HCT116 (cell line): ENCODE measurements around the gene DGKZ. TPM values are rescaled to one million over a fixed set of nuclear protein-coding genes. Genes with fewer than 3 reads are reported as not detected.

ENCODE experiments used
- ATAC-seq: fragments of 200-7000 bp; cut with Tn5 transposase; 2 replicates; pipeline ENCODE4 v1.9.1; 2020; ENCODE audit warnings: mild to moderate bottlenecking, moderate library complexity
- BruUV-seq: library from RNA; stranded (reverse); fragments of 400-500 nt; replicated peaks from 2 replicates; lab custom pipeline; 2021; lab: Mats Ljungman, UMichigan
- CTCF ChIA-PET: fragments of 300-600 bp; sonication (Branson Sonifier 250); formaldehyde crosslinking; loops from one replicate; lab custom pipeline; 2021; ENCODE audit warnings: antibody characterized with exemption; lab: Charles Lee
- POLR2A ChIA-PET: fragments of 300-600, 350-600 bp; sonication (Branson Sonifier 250); formaldehyde crosslinking; loops from one replicate; lab custom pipeline; 2021; ENCODE audit warnings: antibody characterized with exemption; lab: Charles Lee
- RAD21 ChIA-PET, 2 experiments: fragments of 300-600 bp; sonication (Branson Sonifier 250); formaldehyde crosslinking; loops; one replicate each; lab custom pipeline; 2023; ENCODE audit warnings: low total read pairs in 2 of 2; ENCODE audit not compliant: uncharacterized antibody in 2 of 2, unreplicated experiment in 2 of 2, low non-redundant PET in 1 of 2; lab: Charles Lee
- DNase-seq: peaks from one replicate; pipeline ENCODE4 v3.0.0-alpha.2; 2010; ENCODE audit warnings: low read depth, low spot score
- H2AFZ ChIP-seq: fragments of 200-600 bp; shearing (Covaris generic), sonication (generic); 2 replicates; pipeline ENCODE4 v1.6.1; 2017; ENCODE audit warnings: low read depth, mixed run types, mixed read lengths, antibody characterized with exemption, low read length; ENCODE audit not compliant: poor library complexity, severe bottlenecking
- H3K27ac ChIP-seq: 2 replicates; pipeline ENCODE4 v1.5.1; 2012; ENCODE audit warnings: low read depth, low read length
- H3K27me3 ChIP-seq: fragments of 200-600 bp; sonication (generic); 2 replicates; pipeline ENCODE4 v1.6.1; 2016; ENCODE audit warnings: mixed run types, low read length, mixed read lengths; ENCODE audit not compliant: insufficient read depth
- H3K36me3 ChIP-seq, 2 experiments: fragments of 200-500 bp in 1 of 2; fragments of 200-600 bp in 1 of 2; sonication (Bioruptor generic) in 1 of 2; sonication (generic) in 1 of 2; 2 replicates each; pipeline versions ENCODE4 v1.5.1 to v1.6.1; 2014 to 2016; ENCODE audit warnings: low read length in 2 of 2, inconsistent platforms in 1 of 2, mixed read lengths in 1 of 2, mixed run types in 1 of 2; ENCODE audit not compliant: insufficient read depth in 2 of 2, control insufficient read depth in 1 of 2
- H3K4me1 ChIP-seq, 2 experiments: fragments of 200-600 bp in 1 of 2; sonication (generic) in 1 of 2; 2 replicates each; pipeline versions ENCODE4 v1.5.1 to v1.6.1; 2012 to 2017; ENCODE audit warnings: low read length in 2 of 2, inconsistent platforms in 1 of 2, mild to moderate bottlenecking in 1 of 2, mixed read lengths in 1 of 2, mixed run types in 1 of 2, moderate library complexity in 1 of 2; ENCODE audit not compliant: insufficient read depth in 2 of 2, control insufficient read depth in 1 of 2
- H3K4me2 ChIP-seq: fragments of 200-600 bp; sonication (generic); 2 replicates; pipeline ENCODE4 v1.6.1; 2017; ENCODE audit warnings: mixed run types, low read length, mixed read lengths
- H3K4me3 ChIP-seq, 2 experiments: fragments of 200-600 bp in 1 of 2; sonication (generic) in 1 of 2; replicated peaks in 1 of 2; 2 replicates each; pipeline ENCODE4 v1.5.1; 2011 to 2016; ENCODE audit warnings: low read length in 2 of 2, control low read depth in 1 of 2, low read depth in 1 of 2, mild to moderate bottlenecking in 1 of 2, mixed read lengths in 1 of 2, mixed run types in 1 of 2
- H3K79me2 ChIP-seq: fragments of 200-600 bp; sonication (generic); 2 replicates; pipeline ENCODE4 v1.6.1; 2017; ENCODE audit warnings: mild to moderate bottlenecking, mixed run types, low read length, moderate library complexity, mixed read lengths; ENCODE audit not compliant: insufficient read depth
- H3K9ac ChIP-seq: fragments of 200-600 bp; sonication (generic); 2 replicates; pipeline ENCODE4 v1.6.1; 2016; ENCODE audit warnings: low read length, mixed read lengths
- H3K9me2 ChIP-seq: fragments of 200-600 bp; sonication (generic), shearing (Covaris generic); 2 replicates; pipeline ENCODE4 v1.6.1; 2017; ENCODE audit warnings: mixed run types, mild to moderate bottlenecking, moderate library complexity; ENCODE audit not compliant: insufficient read depth
- H3K9me3 ChIP-seq, 2 experiments: fragments of 200-500 bp in 1 of 2; fragments of 200-600 bp in 1 of 2; sonication (Bioruptor generic) in 1 of 2; sonication (generic) in 1 of 2; 2 replicates each; pipeline ENCODE4 v1.6.1; 2014 to 2017; ENCODE audit warnings: low read length in 2 of 2, mixed read lengths in 2 of 2, inconsistent platforms in 1 of 2, low read depth in 1 of 2, mild to moderate bottlenecking in 1 of 2, mixed run types in 1 of 2, moderate library complexity in 1 of 2; ENCODE audit not compliant: control insufficient read depth in 1 of 2, insufficient read depth in 1 of 2
- H4K20me1 ChIP-seq: fragments of 200-600 bp; sonication (generic), shearing (Covaris generic); 2 replicates; pipeline ENCODE4 v1.6.1; 2017; ENCODE audit warnings: mixed run types, mild to moderate bottlenecking, moderate library complexity; ENCODE audit not compliant: insufficient read depth
- CEBPB ChIP-seq: IDR thresholded peaks from 2 replicates; pipeline ENCODE4 v1.6.1; 2012; ENCODE audit warnings: low read depth
- EGR1 ChIP-seq: IDR thresholded peaks from 2 replicates; pipeline ENCODE4 v1.6.1; 2012; ENCODE audit warnings: low read depth
- EZH2 ChIP-seq: fragments of 200-600 bp; sonication (generic); IDR thresholded peaks from 2 replicates; pipeline ENCODE4 v1.6.1; 2017; ENCODE audit warnings: antibody characterized with exemption, mixed run types
- REST ChIP-seq: IDR thresholded peaks from 2 replicates; pipeline ENCODE4 v1.6.1; 2012; ENCODE audit warnings: low read depth
- SIN3A ChIP-seq: IDR thresholded peaks from 2 replicates; pipeline ENCODE4 v1.6.1; 2012; ENCODE audit warnings: low read depth
- SP1 ChIP-seq: IDR thresholded peaks from 2 replicates; pipeline ENCODE4 v1.6.1; 2012; ENCODE audit warnings: low read depth
- intact Hi-C: fragments of 100-400 bp; cut with micrococcal nuclease; formaldehyde crosslinking; loops from 2 replicates; pipeline ENCODE4 v1.10.0; 2022
- total RNA-seq: library from RNA; stranded (reverse); gene quantifications from one replicate; pipeline ENCODE4 v1.2.1, GENCODE V29; 2021; ENCODE audit not compliant: unreplicated experiment
- TF ChIP-seq, protein P1 (sequence below): IDR thresholded peaks from 2 replicates; pipeline ENCODE4 v1.6.1; 2012

DGKZ gene
- total RNA-seq, 1 experiment from 2014 or later = 70.2 TPM

DNA sequence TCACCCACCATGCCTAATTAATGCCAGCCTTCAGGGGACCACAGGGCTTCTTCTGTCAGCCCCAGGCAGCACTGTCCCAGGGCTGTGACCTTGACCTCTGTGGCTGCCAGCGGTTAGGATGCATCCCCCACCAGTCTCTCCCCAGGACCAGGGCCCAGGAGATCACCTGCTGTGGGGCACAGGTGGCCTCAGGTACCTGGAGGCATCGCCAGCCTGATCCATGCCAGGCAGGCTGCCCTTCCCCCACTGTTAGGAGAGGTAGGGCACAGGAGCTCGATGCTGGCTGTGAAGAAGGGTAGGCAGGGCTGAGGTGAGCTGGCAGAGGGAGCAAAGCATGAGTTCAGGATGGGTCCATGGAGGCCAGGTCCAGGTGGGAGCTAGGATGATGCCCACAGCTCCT lies 17.5 kb downstream of the DGKZ start:
- H3K4me1 ChIP-seq = peaks cover 20 to 59% of the 10 kb centered on the region in 2 experiments
- H3K27ac ChIP-seq = no peak overlapping the region
- ChIA-PET RAD21 (no interaction called here), POLR2A (interaction anchor here (1.1 kb wide), 1 partner anchor 121 kb away, joined by 3 read pairs; no protein-coding TSS in a partner anchor), CTCF (interaction anchor here (1.2 to 2.0 kb wide), 2 partner anchors 12 to 18 kb away, joined by 6 to 8 read pairs; no protein-coding TSS in a partner anchor)
- no peak overlapping the region for H3K4me2 ChIP-seq
- H3K9me3 ChIP-seq = no peaks in the 10 kb centered on the region
- H3K9me2 ChIP-seq = no peaks in the 10 kb centered on the region
- ATAC-seq (no peak), DNase-seq (no peak)
- H4K20me1 ChIP-seq = no peaks in the 10 kb centered on the region
- H3K9ac ChIP-seq = no peak overlapping the region
- no TSS peak for BruUV-seq
- H2AFZ ChIP-seq = no peak overlapping the region
- peaks cover 39% of the 10 kb centered on the region for H3K79me2 ChIP-seq
- H3K36me3 ChIP-seq = peaks cover 3 to 5% of the 10 kb centered on the region in 2 experiments; a peak in 2 of 4 replicates
- no peaks in the 10 kb centered on the region for H3K27me3 ChIP-seq
- intact Hi-C loops = loop anchor here (5.0 kb wide), 1 partner anchor 117 kb away; no protein-coding TSS in a partner anchor
- H3K4me3 ChIP-seq = no peak overlapping the region
- TF ChIP-seq SP1 (no peak), SIN3A (no peak), EGR1 (no peak), CEBPB (no peak), REST (no peak), EZH2 (no peak)
- TF ChIP-seq, protein P1, sequence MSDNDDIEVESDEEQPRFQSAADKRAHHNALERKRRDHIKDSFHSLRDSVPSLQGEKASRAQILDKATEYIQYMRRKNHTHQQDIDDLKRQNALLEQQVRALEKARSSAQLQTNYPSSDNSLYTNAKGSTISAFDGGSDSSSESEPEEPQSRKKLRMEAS = no peak
